ENCODE measurements around the gene NOS1AP. TPM values are rescaled to one million over a fixed set of nuclear protein-coding genes. Genes with fewer than 3 reads are reported as not detected.

Gene NOS1AP
- total and polyA plus RNA-seq, 3 experiments from 2014 or later: 0.07 TPM; not detected in 2

DNA sequence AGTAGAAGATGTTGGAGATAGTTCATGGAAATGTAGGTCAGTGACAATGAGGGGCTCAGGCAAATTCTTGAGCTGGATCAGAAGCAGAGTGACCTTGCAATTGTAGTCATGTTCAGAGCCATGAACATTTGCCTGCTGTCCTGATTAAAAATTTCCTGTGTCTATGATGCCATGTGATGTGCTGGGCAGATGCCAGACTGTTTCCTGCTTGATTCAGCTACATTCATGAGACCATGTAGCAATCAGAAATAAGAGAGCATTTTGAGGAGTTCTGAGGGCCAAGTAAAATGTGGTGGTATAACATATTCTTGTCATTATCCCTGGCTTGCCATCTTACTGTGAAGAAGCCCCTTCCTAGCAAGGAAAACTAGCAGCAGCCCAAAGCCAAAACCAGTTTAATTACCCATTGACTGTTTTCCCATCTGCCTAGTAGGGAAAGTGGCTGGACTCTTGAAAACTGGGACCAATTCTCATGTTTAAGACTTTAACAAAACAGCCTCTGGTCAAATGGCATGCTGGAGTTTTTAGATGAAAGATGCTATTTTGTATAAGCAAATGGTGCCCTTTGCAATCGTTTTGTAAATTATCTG, 118.3 kb downstream of the NOS1AP start:
- peaks cover 2 to 7% of the 10 kb centered on the region in 2 donors for H3K27me3 Mint-ChIP-seq
- H3K9me3 Mint-ChIP-seq: peaks cover 0 to 4% (median 0%) of the 10 kb centered on the region in 5 donors
- no peak for DNase-seq
- ChIA-PET CTCF (no interaction called here), POLR2A (no interaction called here)
- no peak overlapping the region for H3K4me3 ChIP-seq (ENCODE audit: low read length)
- H3K36me3 ChIP-seq (ENCODE audit: insufficient read depth, low read length): no peaks in the 10 kb centered on the region
- H3K4me3 Mint-ChIP-seq: no peak overlapping the region
- H3K36me3 Mint-ChIP-seq: peaks cover 0 to 4% (median 0%) of the 10 kb centered on the region in 3 donors
- no peaks in the 10 kb centered on the region for H3K4me1 Mint-ChIP-seq
- no peak overlapping the region for H3K27ac ChIP-seq (ENCODE audit: low read depth, low read length)
- no peaks in the 10 kb centered on the region for H3K9me3 ChIP-seq (ENCODE audit: low read length)
- H3K4me1 ChIP-seq (ENCODE audit: insufficient read depth, low read length): no peaks in the 10 kb centered on the region
- no peak overlapping the region for H3K27ac Mint-ChIP-seq
- no peaks in the 10 kb centered on the region for H3K27me3 ChIP-seq (ENCODE audit: insufficient read depth, low read length, poor library complexity, severe bottlenecking)

DNA sequence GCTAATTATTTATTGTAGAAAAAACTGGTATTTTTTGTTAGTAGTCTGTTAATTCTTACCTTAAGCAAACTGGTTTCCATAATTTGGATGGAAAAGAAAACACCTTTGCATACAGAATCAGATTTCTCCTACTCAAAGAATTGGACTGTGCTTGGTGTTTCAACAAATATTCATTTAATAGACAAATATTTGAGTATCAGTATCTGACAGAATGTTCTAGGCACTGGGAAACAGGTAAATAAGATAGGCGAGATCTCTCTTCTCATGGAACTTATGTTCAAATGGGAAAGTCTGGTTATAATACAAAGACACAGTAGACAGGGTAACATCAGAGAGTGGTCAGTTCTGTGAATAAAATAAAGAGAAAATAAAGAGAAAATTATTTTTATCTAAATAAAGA, 119.9 kb downstream of the NOS1AP start:
- H3K4me1 ChIP-seq (ENCODE audit: insufficient read depth, low read length): no peaks in the 10 kb centered on the region
- DNase-seq: no peak
- H3K36me3 ChIP-seq (ENCODE audit: insufficient read depth, low read length): no peaks in the 10 kb centered on the region
- POLR2A ChIA-PET: no interaction called here
- H3K4me3 ChIP-seq (ENCODE audit: low read length): no peak overlapping the region
- Mint-ChIP-seq H3K27ac (no peak overlapping the region), H3K27me3 (peaks cover 2 to 6% of the 10 kb centered on the region in 2 donors), H3K36me3 (peaks cover 0 to 4% (median 0%) of the 10 kb centered on the region in 3 donors), H3K9me3 (peaks cover 0 to 4% (median 0%) of the 10 kb centered on the region in 5 donors), H3K4me1 (no peaks in the 10 kb centered on the region), H3K4me3 (no peak overlapping the region)
- CTCF ChIA-PET: no interaction called here
- H3K27ac ChIP-seq (ENCODE audit: low read depth, low read length): no peak overlapping the region
- H3K9me3 ChIP-seq (ENCODE audit: low read length): no peaks in the 10 kb centered on the region
- no peaks in the 10 kb centered on the region for H3K27me3 ChIP-seq (ENCODE audit: insufficient read depth, low read length, poor library complexity, severe bottlenecking)

DNA sequence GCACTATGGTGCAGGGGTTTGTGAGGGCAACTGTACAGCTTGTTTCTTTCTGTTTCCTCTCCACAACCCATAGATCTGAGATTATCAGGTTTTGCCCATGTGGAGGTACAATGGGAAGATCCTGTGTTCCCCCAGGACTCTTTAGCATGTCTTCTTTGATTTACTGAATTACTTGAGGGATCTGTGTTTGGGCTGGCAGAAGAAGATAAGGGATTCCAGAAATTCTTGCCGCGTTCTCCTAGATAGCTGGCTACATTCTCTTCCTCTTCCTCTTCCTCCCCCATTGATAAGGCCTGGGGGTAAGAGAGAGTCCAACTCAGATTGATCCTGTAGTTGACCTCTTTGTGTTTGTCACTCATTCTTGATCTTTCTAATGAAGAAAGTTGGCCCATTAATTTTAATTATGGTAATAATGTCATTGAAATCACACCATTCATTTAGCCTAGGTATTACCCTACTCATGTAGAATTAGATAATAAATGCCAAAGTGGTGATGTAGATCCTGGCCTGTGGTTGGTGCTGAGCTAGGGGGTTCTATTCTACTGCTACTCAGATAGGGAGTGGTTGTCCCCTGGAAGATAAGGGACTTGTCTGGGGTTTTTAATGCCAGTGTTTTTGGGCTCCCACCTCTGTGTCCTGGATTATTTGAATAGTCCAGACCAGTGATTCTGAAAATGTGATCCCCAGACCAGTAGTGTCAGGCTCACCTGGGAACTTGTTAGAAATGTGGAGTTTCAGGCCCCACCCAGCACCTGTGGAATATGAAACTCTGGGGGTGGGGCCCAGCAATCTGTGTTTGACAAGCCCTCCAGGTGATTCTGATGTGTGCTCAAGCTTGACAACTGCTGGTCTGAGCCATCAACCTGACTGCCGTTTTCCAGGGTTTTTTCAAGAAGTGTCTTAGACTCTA, 122.2 kb downstream of the NOS1AP start:
- Mint-ChIP-seq H3K27ac (no peak overlapping the region), H3K4me3 (no peak overlapping the region), H3K9me3 (no peaks in the 10 kb centered on the region), H3K4me1 (no peaks in the 10 kb centered on the region), H3K36me3 (no peaks in the 10 kb centered on the region), H3K27me3 (peaks cover 2 to 15% of the 10 kb centered on the region in 2 donors)
- Histone ChIP-seq H3K27me3 (ENCODE audit: insufficient read depth, low read length, poor library complexity, severe bottlenecking) (no peaks in the 10 kb centered on the region), H3K27ac (ENCODE audit: low read depth, low read length) (no peak overlapping the region), H3K4me1 (ENCODE audit: insufficient read depth, low read length) (no peaks in the 10 kb centered on the region), H3K9me3 (ENCODE audit: low read length) (no peaks in the 10 kb centered on the region), H3K36me3 (ENCODE audit: insufficient read depth, low read length) (no peaks in the 10 kb centered on the region), H3K4me3 (ENCODE audit: low read length) (no peak overlapping the region)
- no peak for DNase-seq
- ChIA-PET POLR2A (no interaction called here), CTCF (no interaction called here)

DNA sequence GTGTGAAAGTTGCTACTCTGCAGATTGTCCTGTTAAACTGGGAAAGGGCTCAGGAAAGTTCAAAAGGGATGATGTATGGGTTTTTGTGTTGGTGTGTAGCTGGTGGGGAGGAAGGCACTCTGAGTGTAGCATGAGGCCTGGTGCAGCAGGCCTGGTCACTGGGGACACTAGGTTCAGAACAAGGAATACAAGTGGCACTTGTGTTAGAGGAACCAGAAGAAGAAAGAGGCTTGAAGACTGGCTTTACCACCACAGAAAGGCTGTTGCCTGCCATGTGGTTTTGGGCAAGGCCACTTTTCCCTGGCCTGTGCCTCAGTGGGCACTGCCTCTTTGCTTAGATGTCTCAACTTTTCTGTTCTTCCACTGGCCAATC, 122.8 kb downstream of the NOS1AP start:
- ChIA-PET CTCF (no interaction called here), POLR2A (no interaction called here)
- no peaks in the 10 kb centered on the region for H3K27me3 ChIP-seq (ENCODE audit: insufficient read depth, low read length, poor library complexity, severe bottlenecking)
- Mint-ChIP-seq H3K4me3 (no peak overlapping the region), H3K36me3 (no peaks in the 10 kb centered on the region), H3K4me1 (no peaks in the 10 kb centered on the region), H3K9me3 (no peaks in the 10 kb centered on the region), H3K27ac (no peak overlapping the region), H3K27me3 (peaks cover 4 to 21% of the 10 kb centered on the region in 2 donors)
- H3K9me3 ChIP-seq (ENCODE audit: low read length): no peaks in the 10 kb centered on the region
- H3K4me3 ChIP-seq (ENCODE audit: low read length): no peak overlapping the region
- no peak for DNase-seq
- H3K4me1 ChIP-seq (ENCODE audit: insufficient read depth, low read length): no peaks in the 10 kb centered on the region
- no peak overlapping the region for H3K27ac ChIP-seq (ENCODE audit: low read depth, low read length)
- H3K36me3 ChIP-seq (ENCODE audit: insufficient read depth, low read length): no peaks in the 10 kb centered on the region

DNA sequence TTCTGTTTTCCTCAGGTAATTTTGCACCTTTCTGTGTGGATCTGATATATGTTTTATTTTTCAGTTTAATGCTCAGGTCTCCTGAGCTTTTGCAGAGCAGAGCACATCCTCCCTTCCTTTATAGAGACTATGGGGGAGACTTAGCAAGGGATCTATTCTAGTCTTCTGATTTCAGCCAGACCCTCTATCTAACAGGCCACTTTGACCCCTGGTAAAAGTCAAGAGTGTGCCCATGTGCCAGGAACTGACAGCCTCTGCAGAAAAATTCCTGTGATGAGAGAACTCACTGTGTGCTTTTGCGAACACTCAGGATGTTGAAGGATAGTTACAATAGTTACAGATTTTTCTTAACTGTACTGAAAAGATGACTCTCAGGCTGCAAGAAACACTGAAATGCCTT, 123.3 kb downstream of the NOS1AP start:
- H3K27ac ChIP-seq (ENCODE audit: low read depth, low read length): no peak overlapping the region
- H3K27me3 ChIP-seq (ENCODE audit: insufficient read depth, low read length, poor library complexity, severe bottlenecking): no peaks in the 10 kb centered on the region
- no peaks in the 10 kb centered on the region for H3K9me3 ChIP-seq (ENCODE audit: low read length)
- POLR2A ChIA-PET: no interaction called here
- Mint-ChIP-seq H3K27me3 (peaks cover 4 to 22% of the 10 kb centered on the region in 2 donors), H3K4me1 (no peaks in the 10 kb centered on the region), H3K36me3 (no peaks in the 10 kb centered on the region), H3K27ac (no peak overlapping the region), H3K9me3 (no peaks in the 10 kb centered on the region), H3K4me3 (no peak overlapping the region)
- no peaks in the 10 kb centered on the region for H3K4me1 ChIP-seq (ENCODE audit: insufficient read depth, low read length)
- no peak for DNase-seq
- H3K36me3 ChIP-seq (ENCODE audit: insufficient read depth, low read length): no peaks in the 10 kb centered on the region
- CTCF ChIA-PET: no interaction called here
- no peak overlapping the region for H3K4me3 ChIP-seq (ENCODE audit: low read length)

DNA sequence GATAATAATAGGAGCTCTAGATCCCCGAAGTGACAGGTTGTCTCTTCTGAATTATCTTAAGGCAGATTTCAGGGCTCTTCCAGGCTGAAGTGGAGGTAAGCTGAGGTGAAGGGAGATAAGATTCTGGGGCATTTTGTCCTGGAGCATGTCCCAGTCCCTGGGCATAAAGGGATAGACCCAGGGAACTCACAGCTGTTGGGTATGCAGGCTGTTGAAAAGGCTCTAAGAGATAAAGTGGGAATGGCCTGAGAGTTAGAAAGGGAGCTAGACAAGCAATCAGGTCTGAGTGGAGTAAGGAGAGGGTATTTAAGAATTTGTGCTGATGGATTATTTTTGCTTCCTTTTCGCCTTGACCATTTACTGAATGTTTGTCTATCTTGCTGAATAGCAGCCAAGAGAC, 123.7 kb downstream of the NOS1AP start:
- Mint-ChIP-seq H3K27me3 (peaks cover 7 to 22% of the 10 kb centered on the region in 2 donors), H3K27ac (no peak overlapping the region), H3K4me1 (no peaks in the 10 kb centered on the region), H3K9me3 (no peaks in the 10 kb centered on the region), H3K4me3 (no peak overlapping the region), H3K36me3 (no peaks in the 10 kb centered on the region)
- Histone ChIP-seq H3K4me1 (ENCODE audit: insufficient read depth, low read length) (no peaks in the 10 kb centered on the region), H3K27ac (ENCODE audit: low read depth, low read length) (no peak overlapping the region), H3K4me3 (ENCODE audit: low read length) (no peak overlapping the region), H3K27me3 (ENCODE audit: insufficient read depth, low read length, poor library complexity, severe bottlenecking) (no peaks in the 10 kb centered on the region), H3K9me3 (ENCODE audit: low read length) (no peaks in the 10 kb centered on the region), H3K36me3 (ENCODE audit: insufficient read depth, low read length) (no peaks in the 10 kb centered on the region)
- DNase-seq: no peak
- POLR2A ChIA-PET: no interaction called here
- CTCF ChIA-PET: no interaction called here

DNA sequence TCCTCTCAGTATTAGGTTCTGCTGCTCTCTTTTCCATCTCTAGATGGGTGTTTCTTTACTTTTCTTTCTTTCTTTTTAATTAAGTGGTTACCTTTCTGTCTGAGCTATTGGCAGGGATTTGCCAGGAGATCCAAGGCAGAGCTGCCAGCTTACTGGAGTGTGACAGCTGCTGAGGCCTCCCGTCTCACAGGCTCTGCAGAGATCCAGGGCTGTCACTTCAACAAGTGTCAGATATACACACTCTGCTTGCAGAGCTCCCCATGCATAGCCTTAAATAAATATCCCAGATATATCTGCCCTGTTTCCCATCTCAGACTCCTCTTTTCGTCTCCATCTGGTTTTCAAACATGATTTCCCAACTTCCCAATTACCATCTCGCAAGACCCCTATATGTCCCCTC, 124.3 kb downstream of the NOS1AP start:
- Histone ChIP-seq H3K4me3 (ENCODE audit: low read length) (no peak overlapping the region), H3K9me3 (ENCODE audit: low read length) (no peaks in the 10 kb centered on the region), H3K27me3 (ENCODE audit: insufficient read depth, low read length, poor library complexity, severe bottlenecking) (no peaks in the 10 kb centered on the region), H3K36me3 (ENCODE audit: insufficient read depth, low read length) (no peaks in the 10 kb centered on the region), H3K4me1 (ENCODE audit: insufficient read depth, low read length) (no peaks in the 10 kb centered on the region), H3K27ac (ENCODE audit: low read depth, low read length) (no peak overlapping the region)
- no peak overlapping the region for H3K4me3 Mint-ChIP-seq
- H3K27me3 Mint-ChIP-seq: peaks cover 7 to 22% of the 10 kb centered on the region in 2 donors
- no peaks in the 10 kb centered on the region for H3K9me3 Mint-ChIP-seq
- no peak for DNase-seq
- ChIA-PET CTCF (no interaction called here), POLR2A (no interaction called here)
- no peaks in the 10 kb centered on the region for H3K4me1 Mint-ChIP-seq
- no peaks in the 10 kb centered on the region for H3K36me3 Mint-ChIP-seq
- no peak overlapping the region for H3K27ac Mint-ChIP-seq

DNA sequence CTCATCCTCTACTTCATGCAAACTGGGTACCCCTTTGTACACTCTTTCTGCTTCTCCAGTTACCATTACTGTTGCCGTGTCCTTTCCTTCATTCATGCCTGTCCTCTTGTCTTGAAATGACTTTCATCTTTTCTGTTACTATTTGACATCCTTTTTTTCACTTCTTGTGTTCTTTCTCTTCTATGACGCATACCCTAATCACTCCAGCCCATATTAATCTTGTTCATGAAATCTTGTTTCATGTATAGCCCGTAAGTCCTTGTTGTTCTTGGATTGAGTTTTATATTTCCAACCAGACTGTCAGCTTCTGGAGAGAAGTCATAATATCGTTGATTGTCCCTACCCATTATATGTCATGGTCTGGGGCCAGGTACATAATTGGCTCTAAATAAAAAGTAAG, 126.1 kb downstream of the NOS1AP start:
- H3K27ac ChIP-seq (ENCODE audit: low read depth, low read length): no peak overlapping the region
- no peak for DNase-seq
- Mint-ChIP-seq H3K27me3 (peaks cover 5 to 22% of the 10 kb centered on the region in 2 donors), H3K36me3 (no peaks in the 10 kb centered on the region), H3K9me3 (no peaks in the 10 kb centered on the region), H3K4me1 (no peaks in the 10 kb centered on the region), H3K4me3 (no peak overlapping the region), H3K27ac (no peak overlapping the region)
- H3K27me3 ChIP-seq (ENCODE audit: insufficient read depth, low read length, poor library complexity, severe bottlenecking): no peaks in the 10 kb centered on the region
- H3K4me1 ChIP-seq (ENCODE audit: insufficient read depth, low read length): no peaks in the 10 kb centered on the region
- POLR2A ChIA-PET: no interaction called here
- H3K9me3 ChIP-seq (ENCODE audit: low read length): no peaks in the 10 kb centered on the region
- H3K36me3 ChIP-seq (ENCODE audit: insufficient read depth, low read length): no peaks in the 10 kb centered on the region
- CTCF ChIA-PET: no interaction called here
- no peak overlapping the region for H3K4me3 ChIP-seq (ENCODE audit: low read length)

Data from CD8-positive, alpha-beta memory T cell (primary cell).